ENCODE measurements around the gene B9D2. TPM values are rescaled to one million over a fixed set of nuclear protein-coding genes. Genes with fewer than 3 reads are reported as not detected.
"Not testable (repeated sequence)": the region's sequence is repeated elsewhere in the genome, so short reads cannot be mapped to it uniquely, and the experiment has no call there.

Gene B9D2
- total and polyA plus RNA-seq, 2 donors = 9.0 to 9.3 TPM

GRCh38 chr19:41397086-41398049, 33.4 kb upstream of the B9D2 start, which contains the start of the genes BCKDHA and EXOSC5:
Gene BCKDHA (plus strand): TSS chr19:41397818. CDS start chr19:41397828, 10 bp downstream.
Gene EXOSC5 (minus strand): TSS chr19:41397359. CDS start chr19:41397328, 31 bp downstream.
- peak; percentile 99 to 100 (median 100) for DNase-seq (ENCODE audit: low read depth in 6 of 9, low spot score in 9 of 9)
- peak within 1 kb of the TSS; percentile 81 to 92 for H3K27ac ChIP-seq (ENCODE audit: low read depth in 1 of 2, low read length in 1 of 2)
- H3K36me3 ChIP-seq (ENCODE audit: control insufficient read depth in 2 of 2, insufficient read depth in 2 of 2, low read length in 1 of 2) = peaks cover 0 to 5% of the 10 kb centered on the region in 2 donors
- H3K27me3 ChIP-seq (ENCODE audit: control insufficient read depth in 2 of 2, insufficient read depth in 1 of 2, low read length in 1 of 2) = no peaks in the 10 kb centered on the region
- H3K4me1 ChIP-seq (ENCODE audit: control insufficient read depth in 2 of 2, insufficient read depth in 2 of 2, low read length in 2 of 2) = peaks cover 10 to 19% of the 10 kb centered on the region in 2 donors
- WGBS = under 1% methylated on average over 50 of the region's 50 CpGs
- no peaks in the 10 kb centered on the region for H3K9me3 ChIP-seq (ENCODE audit: control insufficient read depth in 2 of 2, insufficient read depth in 1 of 2, low read length in 1 of 2)
- peak within 1 kb of the TSS; percentile 71 to 90 for H3K4me3 ChIP-seq (ENCODE audit: low read length in 2 of 2)

- Histone ChIP-seq H3K27me3 (ENCODE audit: control insufficient read depth in 2 of 2, insufficient read depth in 1 of 2, low read length in 1 of 2) (no peaks in the 10 kb centered on the region), H3K36me3 (ENCODE audit: control insufficient read depth in 2 of 2, insufficient read depth in 2 of 2, low read length in 1 of 2) (peaks cover 11 to 17% of the 10 kb centered on the region in 2 donors), H3K4me1 (ENCODE audit: control insufficient read depth in 2 of 2, insufficient read depth in 2 of 2, low read length in 2 of 2) (peaks cover 10 to 19% of the 10 kb centered on the region in 2 donors), H3K27ac (ENCODE audit: low read depth in 1 of 2, low read length in 1 of 2) (no peak overlapping the region), H3K4me3 (ENCODE audit: low read length in 2 of 2) (no peak overlapping the region), H3K9me3 (ENCODE audit: control insufficient read depth in 2 of 2, insufficient read depth in 1 of 2, low read length in 1 of 2) (no peaks in the 10 kb centered on the region)
- WGBS = 79% methylated on average over 6 of the region's 6 CpGs
- no peak for DNase-seq (ENCODE audit: low read depth in 6 of 9, low spot score in 9 of 9)
Measured at GRCh38 chr19:41395355-41395754, 31.4 kb upstream of the B9D2 start.

GRCh38 chr19:41392775-41393174, 28.8 kb upstream of the B9D2 start:
- DNase-seq (ENCODE audit: low read depth in 6 of 9, low spot score in 9 of 9) = no peak
- 98% methylated on average over 12 of the region's 12 CpGs for WGBS
- H3K36me3 ChIP-seq (ENCODE audit: control insufficient read depth in 2 of 2, insufficient read depth in 2 of 2, low read length in 1 of 2) = peaks cover 23 to 28% of the 10 kb centered on the region in 2 donors
- H3K9me3 ChIP-seq (ENCODE audit: control insufficient read depth in 2 of 2, insufficient read depth in 1 of 2, low read length in 1 of 2) = no peaks in the 10 kb centered on the region
- no peak overlapping the region for H3K27ac ChIP-seq (ENCODE audit: low read depth in 1 of 2, low read length in 1 of 2)
- no peaks in the 10 kb centered on the region for H3K27me3 ChIP-seq (ENCODE audit: control insufficient read depth in 2 of 2, insufficient read depth in 1 of 2, low read length in 1 of 2)
- no peak overlapping the region for H3K4me3 ChIP-seq (ENCODE audit: low read length in 2 of 2)
- peaks cover 0 to 9% of the 10 kb centered on the region in 2 donors for H3K4me1 ChIP-seq (ENCODE audit: control insufficient read depth in 2 of 2, insufficient read depth in 2 of 2, low read length in 2 of 2)

DNA sequence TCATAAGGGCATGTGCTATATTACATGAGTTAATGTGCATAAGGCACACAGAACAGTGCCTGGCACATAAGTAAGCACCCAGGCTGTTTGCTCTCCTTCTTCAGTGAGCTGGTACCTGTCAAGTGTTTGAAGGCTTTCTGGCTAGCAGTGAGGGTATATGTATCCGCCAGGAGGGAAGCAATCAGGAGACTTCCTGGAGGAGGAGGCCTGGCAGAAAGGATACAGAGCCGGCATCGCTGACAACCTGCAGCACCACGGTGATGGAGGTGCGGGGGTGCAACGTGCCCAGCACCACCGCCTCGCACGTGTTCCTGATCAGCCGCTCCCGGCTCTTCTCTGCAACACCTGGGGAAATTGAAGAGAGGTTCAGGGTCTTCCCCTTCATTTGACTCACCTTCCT, 27.7 kb upstream of the B9D2 start:
- peaks cover 0 to 5% of the 10 kb centered on the region in 2 donors for H3K4me1 ChIP-seq (ENCODE audit: control insufficient read depth in 2 of 2, insufficient read depth in 2 of 2, low read length in 2 of 2)
- H3K27ac ChIP-seq (ENCODE audit: low read depth in 1 of 2, low read length in 1 of 2) = no peak overlapping the region
- no peak for DNase-seq (ENCODE audit: low read depth in 6 of 9, low spot score in 9 of 9)
- no peaks in the 10 kb centered on the region for H3K9me3 ChIP-seq (ENCODE audit: control insufficient read depth in 2 of 2, insufficient read depth in 1 of 2, low read length in 1 of 2)
- peaks cover 28% of the 10 kb centered on the region in 2 donors for H3K36me3 ChIP-seq (ENCODE audit: control insufficient read depth in 2 of 2, insufficient read depth in 2 of 2, low read length in 1 of 2)
- no peaks in the 10 kb centered on the region for H3K27me3 ChIP-seq (ENCODE audit: control insufficient read depth in 2 of 2, insufficient read depth in 1 of 2, low read length in 1 of 2)
- no peak overlapping the region for H3K4me3 ChIP-seq (ENCODE audit: low read length in 2 of 2)
- WGBS = 88% methylated on average over 11 of the region's 11 CpGs

DNA sequence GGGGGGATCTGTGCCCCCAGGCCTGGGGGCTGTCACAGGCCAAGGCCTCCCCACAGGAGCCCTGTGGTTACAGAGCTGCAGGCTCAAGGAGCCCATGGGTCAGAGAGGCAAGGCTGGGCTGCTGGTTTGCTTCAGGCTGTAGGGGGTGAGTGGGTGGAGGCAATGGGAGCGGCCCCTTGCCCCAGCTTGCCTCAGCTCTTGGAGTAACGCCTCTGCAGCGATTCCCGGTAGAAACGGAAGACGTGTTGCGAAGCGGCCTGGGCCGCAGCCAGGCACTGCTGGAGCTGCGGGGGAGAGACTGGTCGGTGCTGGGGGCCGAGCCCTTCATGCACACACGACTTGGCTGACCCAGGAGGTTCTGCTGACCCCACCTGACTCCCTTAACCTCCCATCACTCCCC, 22.5 kb upstream of the B9D2 start:
- WGBS = 97% methylated on average over 13 of the region's 13 CpGs
- peaks cover 30% of the 10 kb centered on the region in 2 donors for H3K36me3 ChIP-seq (ENCODE audit: control insufficient read depth in 2 of 2, insufficient read depth in 2 of 2, low read length in 1 of 2)
- no peak overlapping the region for H3K4me3 ChIP-seq (ENCODE audit: low read length in 2 of 2)
- no peak for DNase-seq (ENCODE audit: low read depth in 6 of 9, low spot score in 9 of 9)
- peak overlapping the region in 1 of 2 donors; percentile 19 for H3K27ac ChIP-seq (ENCODE audit: low read depth in 1 of 2, low read length in 1 of 2)
- H3K9me3 ChIP-seq (ENCODE audit: control insufficient read depth in 2 of 2, insufficient read depth in 1 of 2, low read length in 1 of 2) = no peaks in the 10 kb centered on the region
- H3K27me3 ChIP-seq (ENCODE audit: control insufficient read depth in 2 of 2, insufficient read depth in 1 of 2, low read length in 1 of 2) = no peaks in the 10 kb centered on the region
- no peaks in the 10 kb centered on the region for H3K4me1 ChIP-seq (ENCODE audit: control insufficient read depth in 2 of 2, insufficient read depth in 2 of 2, low read length in 2 of 2)

GRCh38 chr19:41384351-41384750, 20.4 kb upstream of the B9D2 start:
- WGBS = 97% methylated on average over 5 of the region's 5 CpGs
- Histone ChIP-seq H3K36me3 (ENCODE audit: control insufficient read depth in 2 of 2, insufficient read depth in 2 of 2, low read length in 1 of 2) (peaks cover 17% of the 10 kb centered on the region in 2 donors), H3K27me3 (ENCODE audit: control insufficient read depth in 2 of 2, insufficient read depth in 1 of 2, low read length in 1 of 2) (no peaks in the 10 kb centered on the region), H3K9me3 (ENCODE audit: control insufficient read depth in 2 of 2, insufficient read depth in 1 of 2, low read length in 1 of 2) (no peaks in the 10 kb centered on the region), H3K4me1 (ENCODE audit: control insufficient read depth in 2 of 2, insufficient read depth in 2 of 2, low read length in 2 of 2) (no peaks in the 10 kb centered on the region), H3K4me3 (ENCODE audit: low read length in 2 of 2) (no peak overlapping the region), H3K27ac (ENCODE audit: low read depth in 1 of 2, low read length in 1 of 2) (no peak overlapping the region)
- DNase-seq (ENCODE audit: low read depth in 6 of 9, low spot score in 9 of 9) = no peak

DNA sequence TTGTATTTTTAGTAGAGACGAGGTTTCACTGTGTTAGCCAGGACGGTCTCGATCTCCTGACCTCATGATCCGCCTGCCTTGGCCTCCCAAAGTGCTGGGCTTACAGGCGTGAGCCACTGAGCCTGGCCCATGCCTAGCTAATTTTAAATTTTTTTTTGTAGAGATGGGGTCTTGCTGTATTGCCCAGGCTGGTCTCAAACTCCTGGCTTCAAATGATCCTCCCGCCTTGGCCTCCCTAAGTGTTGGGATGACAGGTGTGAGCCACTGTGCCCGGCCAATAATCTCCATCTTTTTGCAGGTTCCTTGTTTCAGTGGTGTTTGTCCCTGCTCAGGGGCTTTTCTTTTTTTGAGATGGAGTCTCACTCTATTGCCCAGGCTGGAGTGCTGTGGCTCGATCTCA, 17.6 kb upstream of the B9D2 start:
- WGBS = 97% methylated on average over 8 of the region's 8 CpGs
- not testable (repeated sequence) for H3K27me3 ChIP-seq (ENCODE audit: control insufficient read depth in 2 of 2, insufficient read depth in 1 of 2, low read length in 1 of 2); H3K9me3 ChIP-seq (ENCODE audit: control insufficient read depth in 2 of 2, insufficient read depth in 1 of 2, low read length in 1 of 2); H3K4me3 ChIP-seq (ENCODE audit: low read length in 2 of 2); DNase-seq (ENCODE audit: low read depth in 6 of 9, low spot score in 9 of 9); H3K27ac ChIP-seq (ENCODE audit: low read depth in 1 of 2, low read length in 1 of 2)
- Histone ChIP-seq H3K36me3 (ENCODE audit: control insufficient read depth in 2 of 2, insufficient read depth in 2 of 2, low read length in 1 of 2) (peaks cover 4 to 12% of the 10 kb centered on the region in 2 donors), H3K4me1 (ENCODE audit: control insufficient read depth in 2 of 2, insufficient read depth in 2 of 2, low read length in 2 of 2) (peaks cover 5 to 19% of the 10 kb centered on the region in 2 donors)

- Histone ChIP-seq H3K36me3 (ENCODE audit: control insufficient read depth in 2 of 2, insufficient read depth in 2 of 2, low read length in 1 of 2) (peaks cover 2 to 4% of the 10 kb centered on the region in 2 donors), H3K27me3 (ENCODE audit: control insufficient read depth in 2 of 2, insufficient read depth in 1 of 2, low read length in 1 of 2) (no peaks in the 10 kb centered on the region), H3K9me3 (ENCODE audit: control insufficient read depth in 2 of 2, insufficient read depth in 1 of 2, low read length in 1 of 2) (no peaks in the 10 kb centered on the region), H3K27ac (ENCODE audit: low read depth in 1 of 2, low read length in 1 of 2) (no peak overlapping the region), H3K4me1 (ENCODE audit: control insufficient read depth in 2 of 2, insufficient read depth in 2 of 2, low read length in 2 of 2) (peaks cover 9 to 24% of the 10 kb centered on the region in 2 donors), H3K4me3 (ENCODE audit: low read length in 2 of 2) (no peak overlapping the region)
- WGBS = 26% methylated on average over 9 of the region's 9 CpGs
- peak in 3 of 9 donors; percentile 51 to 74 (median 54) for DNase-seq (ENCODE audit: low read depth in 6 of 9, low spot score in 9 of 9)
Measured at GRCh38 chr19:41377977-41378709, 14.2 kb upstream of the B9D2 start.

DNA sequence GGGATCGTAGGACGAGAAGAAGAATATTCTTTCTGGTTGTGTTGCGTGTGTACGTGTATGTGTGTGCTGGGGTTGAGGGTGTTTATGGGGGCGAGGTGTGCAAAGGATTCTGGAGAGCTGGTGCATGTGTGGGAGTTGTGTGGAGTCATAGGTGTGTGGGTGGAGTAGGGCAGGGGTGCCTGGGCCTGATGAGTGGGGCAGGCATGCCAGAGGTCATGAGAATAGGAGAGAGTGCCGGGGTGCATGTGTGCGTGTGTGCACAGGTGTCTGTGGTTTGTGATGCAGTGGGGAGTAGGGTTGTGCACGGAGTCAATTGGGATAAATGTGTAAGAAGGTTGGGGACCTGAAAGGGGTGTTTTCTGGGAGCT, 13.0 kb upstream of the B9D2 start:
- H3K9me3 ChIP-seq (ENCODE audit: control insufficient read depth in 2 of 2, insufficient read depth in 1 of 2, low read length in 1 of 2) = no peaks in the 10 kb centered on the region
- 69% methylated on average over 8 of the region's 8 CpGs for WGBS
- peak in 1 of 9 donors; percentile 30 for DNase-seq (ENCODE audit: low read depth in 6 of 9, low spot score in 9 of 9)
- no peaks in the 10 kb centered on the region for H3K27me3 ChIP-seq (ENCODE audit: control insufficient read depth in 2 of 2, insufficient read depth in 1 of 2, low read length in 1 of 2)
- peak overlapping the region in 1 of 2 donors; percentile 55 for H3K4me3 ChIP-seq (ENCODE audit: low read length in 2 of 2)
- no peak overlapping the region for H3K27ac ChIP-seq (ENCODE audit: low read depth in 1 of 2, low read length in 1 of 2)
- H3K4me1 ChIP-seq (ENCODE audit: control insufficient read depth in 2 of 2, insufficient read depth in 2 of 2, low read length in 2 of 2) = peaks cover 9 to 24% of the 10 kb centered on the region in 2 donors
- H3K36me3 ChIP-seq (ENCODE audit: control insufficient read depth in 2 of 2, insufficient read depth in 2 of 2, low read length in 1 of 2) = no peaks in the 10 kb centered on the region

All from thymus (tissue), 11 donors.